GM19467 (cell line): Measurements from ENCODE around the gene COL26A1.
"Not testable (repeated sequence)": the region's sequence is repeated elsewhere in the genome, so short reads cannot be mapped to it uniquely, and the experiment has no call there.

Source experiments
- ATAC-seq: cut with Tn5 transposase; IDR thresholded peaks from one replicate; pipeline ENCODE4 v1.9.1; 2021; ENCODE audit warnings: mild to moderate bottlenecking, moderate library complexity; ENCODE audit not compliant: unreplicated experiment

The COL26A1 gene

GRCh38 chr7:101488826-101489572, 126.3 kb downstream of the COL26A1 start:
- ATAC-seq, result no peak

GRCh38 chr7:101490439-101490838, 127.8 kb downstream of the COL26A1 start:
- not testable (repeated sequence) for ATAC-seq

- not testable (repeated sequence) for ATAC-seq
These were observed 128.8 kb downstream of the COL26A1 start for GRCh38 chr7:101491442-101491841.

DNA sequence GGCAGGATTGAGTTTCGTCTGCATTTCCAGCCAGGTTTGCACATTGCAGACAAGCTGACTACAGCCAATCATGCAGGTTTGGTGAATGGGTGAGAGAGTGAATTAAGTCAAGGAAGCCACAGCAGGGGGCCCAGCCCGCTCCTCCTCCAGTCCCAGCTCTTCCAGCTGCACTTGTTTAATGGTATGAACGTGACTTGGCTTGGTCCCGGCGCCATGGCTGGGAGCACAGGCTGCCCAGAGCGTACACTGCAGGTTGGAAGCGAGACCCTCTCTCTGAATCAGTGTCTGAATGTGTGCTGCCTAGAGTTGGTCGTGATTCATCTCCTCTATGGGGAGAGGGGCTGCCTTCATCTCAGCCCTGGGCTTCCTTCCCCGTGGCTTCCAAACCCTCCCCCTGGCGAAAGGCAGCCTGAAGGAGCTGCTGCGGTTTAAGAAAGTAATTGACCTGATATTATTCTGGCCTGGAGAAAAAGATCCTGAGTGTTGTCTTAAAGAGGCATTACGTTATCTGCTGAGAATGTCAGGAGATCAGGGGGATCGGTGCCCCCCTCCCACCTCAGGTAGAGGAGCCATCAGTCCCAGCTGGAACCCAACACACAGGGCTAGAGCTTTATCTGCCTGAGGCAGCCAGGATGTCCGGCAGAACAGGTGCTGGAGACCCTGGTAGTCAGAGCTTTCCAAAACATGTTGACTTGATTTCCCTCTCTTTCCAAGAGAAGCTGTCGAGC, 132.1 kb downstream of the COL26A1 start:
- no peak for ATAC-seq

DNA sequence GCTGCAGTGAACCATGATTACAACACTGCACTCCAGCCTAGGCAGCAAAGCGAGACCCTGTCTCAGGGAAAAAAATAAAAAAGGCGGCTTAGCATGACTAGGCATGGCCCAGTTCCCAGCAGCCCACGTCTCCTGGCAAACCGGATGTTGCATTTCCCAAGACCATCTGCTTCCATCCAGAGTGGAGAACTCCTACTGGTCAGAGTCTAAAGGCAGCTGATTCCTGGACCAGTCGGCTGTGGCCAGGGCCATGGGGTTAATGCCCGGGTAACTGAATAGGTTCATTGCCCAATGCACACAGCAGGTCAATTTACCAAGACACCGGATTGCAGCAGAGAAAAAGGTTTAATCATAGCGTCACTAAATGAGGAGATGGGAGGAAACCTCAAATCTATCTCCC, 133.3 kb downstream of the COL26A1 start:
- ATAC-seq, result no peak

DNA sequence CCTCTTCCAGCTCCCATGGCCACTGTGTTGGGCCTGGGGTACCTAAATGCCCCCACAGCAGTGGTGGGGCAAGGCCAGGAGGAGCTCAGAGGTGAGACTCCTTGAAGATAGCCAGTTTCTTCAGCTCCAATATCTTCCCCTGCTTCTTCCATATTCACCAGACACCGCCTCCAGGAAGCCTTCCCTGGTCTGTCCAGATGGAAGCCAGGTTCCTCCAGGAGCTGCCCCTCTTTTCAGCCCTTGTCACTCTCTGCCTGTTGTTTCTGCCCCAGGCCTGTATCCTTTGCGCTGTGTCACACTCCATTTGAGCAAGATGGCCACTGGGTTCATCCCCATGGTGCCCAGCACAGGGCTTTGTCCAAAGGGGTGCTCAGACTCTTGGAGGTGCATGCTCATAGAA, 138.7 kb downstream of the COL26A1 start:
- ATAC-seq, result no peak

GRCh38 chr7:101502466-101503098, 139.9 kb downstream of the COL26A1 start:
- no peak for ATAC-seq

DNA sequence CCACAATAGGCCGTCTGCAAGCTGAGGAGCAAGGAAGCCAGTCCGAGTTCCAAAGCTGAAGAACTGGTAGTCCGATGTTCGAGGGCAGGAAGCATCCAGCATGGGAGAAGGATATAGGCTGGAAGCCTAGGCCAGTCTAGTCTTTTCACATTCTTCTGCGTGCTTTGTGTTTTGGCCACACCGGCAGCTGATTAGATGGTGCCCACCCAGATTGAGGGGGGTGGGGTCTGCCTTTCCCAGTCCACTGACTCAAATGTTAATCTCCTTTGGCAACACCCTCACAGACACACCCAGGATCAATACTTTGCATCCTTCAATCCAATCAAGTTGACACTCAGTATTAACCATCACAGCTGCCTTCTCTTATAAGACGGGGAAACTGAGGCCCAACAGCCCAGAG, 142.8 kb downstream of the COL26A1 start:
- ATAC-seq, result not testable (repeated sequence)

DNA sequence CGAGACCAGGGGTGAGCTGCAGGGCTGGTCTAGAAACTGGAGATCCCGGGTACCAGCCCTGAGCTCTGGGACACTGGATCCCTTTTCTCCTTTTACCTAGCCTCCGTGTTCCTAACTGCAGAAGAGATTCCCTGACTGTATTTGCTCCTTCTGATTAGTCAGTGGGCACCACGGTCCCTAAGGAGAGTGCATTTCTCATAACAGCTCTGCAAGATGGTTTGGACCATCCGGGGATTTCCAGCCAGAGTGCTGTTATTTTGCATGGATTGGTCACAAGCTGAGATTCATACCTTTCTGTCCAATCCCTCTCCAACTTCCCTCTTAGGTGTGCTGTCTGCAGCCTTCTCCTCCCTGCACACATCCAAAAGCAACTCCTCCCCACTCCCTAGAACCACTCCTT, 143.9 kb downstream of the COL26A1 start:
- no peak for ATAC-seq

GRCh38 chr7:101507327-101507726, 144.7 kb downstream of the COL26A1 start:
- no peak for ATAC-seq

GRCh38 chr7:101507791-101508252, 145.1 kb downstream of the COL26A1 start:
- no peak for ATAC-seq

GRCh38 chr7:101510297-101510696, 147.6 kb downstream of the COL26A1 start:
- no peak for ATAC-seq

DNA sequence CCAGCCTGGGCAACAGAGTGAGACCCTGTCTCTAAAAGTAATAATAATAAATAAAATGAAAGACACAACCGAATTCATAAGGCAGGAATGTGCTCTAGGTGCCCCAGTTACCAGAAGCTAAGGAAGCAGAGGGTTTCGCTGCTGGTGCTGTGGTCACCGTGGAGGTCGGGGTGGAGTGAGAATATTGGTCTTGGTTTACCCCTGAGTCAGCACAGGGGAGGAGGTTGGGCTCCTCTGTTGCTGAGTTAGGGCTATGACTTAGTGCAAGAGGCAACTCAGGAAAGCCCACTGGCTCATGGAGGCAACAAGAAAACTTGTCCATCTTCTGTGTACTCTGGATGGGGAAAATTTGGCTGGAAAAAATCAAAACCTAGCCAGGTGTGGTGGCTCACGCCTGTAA, 149.3 kb downstream of the COL26A1 start:
- ATAC-seq, result no peak

GRCh38 chr7:101516851-101517250, 154.2 kb downstream of the COL26A1 start:
- ATAC-seq, result no peak

DNA sequence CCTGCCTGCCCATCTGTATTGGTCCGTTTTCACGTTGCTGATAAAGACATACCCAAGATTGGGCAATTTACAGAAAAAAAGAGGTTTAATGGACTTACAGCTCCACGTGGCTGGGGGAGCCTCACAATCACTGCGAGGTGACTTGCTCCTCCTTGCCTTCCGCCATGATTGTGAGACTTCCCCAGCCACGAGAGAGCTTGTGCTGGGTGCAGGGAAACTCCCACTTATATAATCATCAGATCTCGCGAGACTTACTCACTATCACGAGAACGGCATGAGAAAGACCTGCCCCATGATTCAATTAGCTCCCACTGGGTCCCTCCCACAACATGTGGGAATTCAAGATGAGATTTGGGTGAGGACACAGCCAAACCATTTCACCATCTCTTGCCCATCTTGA, 154.6 kb downstream of the COL26A1 start:
- no peak for ATAC-seq

- no peak for ATAC-seq
These were observed 155.7 kb downstream of the COL26A1 start for GRCh38 chr7:101518336-101518735.

DNA sequence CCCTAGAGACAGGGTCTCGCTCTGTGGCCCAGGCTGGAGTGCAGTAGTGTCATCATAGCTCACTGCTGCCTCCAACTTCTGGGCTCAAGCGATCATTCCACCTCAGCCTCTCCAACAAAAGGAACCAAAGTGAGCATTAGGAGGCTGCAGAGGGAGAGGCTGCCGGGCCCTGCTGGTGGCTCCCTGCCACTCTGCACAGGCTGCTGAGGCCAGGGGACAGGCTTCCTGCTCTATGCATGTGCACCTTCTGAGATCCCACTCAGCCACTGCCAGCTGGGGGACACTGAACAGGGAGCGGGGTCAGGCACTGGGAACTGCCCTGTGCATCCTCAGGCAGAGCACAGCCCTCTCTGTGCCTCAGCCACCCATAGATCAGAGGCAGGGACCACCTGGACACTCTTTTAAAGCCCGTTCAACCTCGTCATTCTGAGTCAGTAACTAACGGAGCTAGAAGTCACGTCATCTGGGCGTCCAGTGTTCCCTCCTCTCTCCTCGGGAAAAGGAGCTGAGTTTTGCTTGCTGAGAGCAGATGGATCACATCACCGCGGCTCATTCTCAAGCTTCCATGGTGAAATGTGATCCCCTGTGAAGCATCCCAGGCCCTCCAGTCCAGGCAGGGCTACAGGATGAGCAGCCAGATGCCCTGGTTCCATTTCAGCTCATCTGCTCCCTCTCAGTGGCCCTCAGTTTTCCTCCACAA, 156.8 kb downstream of the COL26A1 start:
- ATAC-seq, result no peak

- ATAC-seq, result no peak
These were observed 158.8 kb downstream of the COL26A1 start for GRCh38 chr7:101521430-101521925.

DNA sequence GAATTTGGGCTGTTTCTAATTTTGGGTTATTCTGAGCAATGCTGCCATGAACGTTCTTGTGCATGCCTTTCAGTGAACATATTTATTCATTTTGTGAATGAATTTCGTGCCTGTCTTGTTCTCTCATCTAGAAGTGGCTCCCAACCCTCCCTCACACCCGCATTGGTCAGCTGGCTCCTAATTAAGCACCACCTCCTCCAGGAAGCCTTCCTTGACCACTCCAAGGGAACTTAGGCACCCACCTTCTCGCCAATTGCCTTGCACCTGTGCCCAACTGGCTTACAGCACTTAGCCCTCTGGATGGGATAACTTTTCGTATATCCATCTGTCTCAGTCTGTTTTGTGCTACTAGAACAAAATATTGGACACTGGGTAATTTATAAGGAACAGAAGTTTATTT, 159.3 kb downstream of the COL26A1 start:
- ATAC-seq, result no peak

DNA sequence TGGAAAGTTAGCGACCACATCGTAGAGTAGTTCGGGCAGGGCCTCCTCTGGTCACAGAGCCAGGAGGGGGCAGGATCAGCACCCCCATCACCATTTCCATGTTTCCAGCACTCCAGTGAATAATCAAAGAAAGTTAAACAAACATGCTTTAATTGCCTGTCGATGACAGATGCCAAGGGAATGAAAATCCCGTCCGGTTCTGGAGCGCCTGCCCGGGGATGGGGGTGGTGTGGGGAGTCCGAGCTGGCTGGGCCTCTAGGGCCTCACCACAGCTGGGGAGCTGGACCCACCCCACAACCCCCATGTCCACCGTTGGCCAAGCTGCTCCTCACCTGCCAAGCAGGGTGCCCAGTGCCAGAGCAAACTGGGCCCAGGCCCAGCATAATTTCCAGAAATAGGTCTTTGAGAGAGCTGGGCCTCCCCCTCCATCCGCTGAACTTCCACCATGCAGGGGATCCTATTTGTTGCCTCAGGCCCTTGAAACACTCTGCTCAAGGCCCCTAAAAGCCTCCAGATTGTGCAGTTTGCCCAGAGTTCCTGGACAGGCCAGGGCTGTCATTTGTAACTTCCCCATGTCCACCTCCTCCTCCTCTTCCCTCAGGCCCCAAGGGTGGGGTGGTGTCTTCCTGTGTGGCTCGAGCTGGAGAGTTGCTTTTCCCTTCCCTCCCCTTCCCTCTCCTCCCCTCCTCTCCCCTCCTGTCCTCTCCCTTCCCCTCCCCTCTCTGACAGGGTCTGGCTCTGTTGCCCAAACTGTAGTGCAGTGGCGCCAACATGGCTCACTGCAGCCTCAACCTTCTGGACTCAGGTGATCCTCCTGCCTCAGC, 165.4 kb downstream of the COL26A1 start:
- no peak for ATAC-seq
